WTC11 (cell line): ENCODE measurements around the gene NELL2.

Experiments
- FOXP1 ChIP-seq: sonication (generic); formaldehyde crosslinking; IDR thresholded peaks from 2 replicates; pipeline ENCODE4 v1.8.0; 2022; ENCODE audit warnings: missing genetic modification reagents, mild to moderate bottlenecking, moderate library complexity, borderline replicate concordance
- GTF2I ChIP-seq: fragments of 250-450 bp; sonication (Bioruptor Pico); conservative IDR thresholded peaks from 2 replicates; pipeline ENCODE4 v1.4.0; 2021; ENCODE audit warnings: mild to moderate bottlenecking
- TCF7 ChIP-seq: sonication (generic); formaldehyde crosslinking; IDR thresholded peaks from 2 replicates; pipeline ENCODE4 v1.8.0; 2022; ENCODE audit warnings: mild to moderate bottlenecking, low read depth, missing genetic modification reagents, moderate library complexity
- TEAD4 ChIP-seq: sonication (generic); formaldehyde crosslinking; IDR thresholded peaks from 2 replicates; pipeline ENCODE4 v1.8.0; 2022; ENCODE audit warnings: mild to moderate bottlenecking, missing genetic modification reagents
- TF ChIP-seq, protein P1 (sequence below): fragments of 200-600 bp; IDR thresholded peaks from 2 replicates; pipeline ENCODE4 v1.8.0; 2022; ENCODE audit warnings: antibody characterized with exemption
- TF ChIP-seq, protein P2 (sequence below): sonication (generic); formaldehyde crosslinking; IDR thresholded peaks from 2 replicates; pipeline ENCODE4 v1.8.1; 2022; ENCODE audit warnings: low read depth, missing genetic modification reagents, borderline replicate concordance
- TF ChIP-seq, protein P3 (sequence below): sonication (generic); formaldehyde crosslinking; IDR thresholded peaks from 2 replicates; pipeline ENCODE4 v1.8.0; 2022; ENCODE audit warnings: mild to moderate bottlenecking, missing genetic modification reagents

DNA sequence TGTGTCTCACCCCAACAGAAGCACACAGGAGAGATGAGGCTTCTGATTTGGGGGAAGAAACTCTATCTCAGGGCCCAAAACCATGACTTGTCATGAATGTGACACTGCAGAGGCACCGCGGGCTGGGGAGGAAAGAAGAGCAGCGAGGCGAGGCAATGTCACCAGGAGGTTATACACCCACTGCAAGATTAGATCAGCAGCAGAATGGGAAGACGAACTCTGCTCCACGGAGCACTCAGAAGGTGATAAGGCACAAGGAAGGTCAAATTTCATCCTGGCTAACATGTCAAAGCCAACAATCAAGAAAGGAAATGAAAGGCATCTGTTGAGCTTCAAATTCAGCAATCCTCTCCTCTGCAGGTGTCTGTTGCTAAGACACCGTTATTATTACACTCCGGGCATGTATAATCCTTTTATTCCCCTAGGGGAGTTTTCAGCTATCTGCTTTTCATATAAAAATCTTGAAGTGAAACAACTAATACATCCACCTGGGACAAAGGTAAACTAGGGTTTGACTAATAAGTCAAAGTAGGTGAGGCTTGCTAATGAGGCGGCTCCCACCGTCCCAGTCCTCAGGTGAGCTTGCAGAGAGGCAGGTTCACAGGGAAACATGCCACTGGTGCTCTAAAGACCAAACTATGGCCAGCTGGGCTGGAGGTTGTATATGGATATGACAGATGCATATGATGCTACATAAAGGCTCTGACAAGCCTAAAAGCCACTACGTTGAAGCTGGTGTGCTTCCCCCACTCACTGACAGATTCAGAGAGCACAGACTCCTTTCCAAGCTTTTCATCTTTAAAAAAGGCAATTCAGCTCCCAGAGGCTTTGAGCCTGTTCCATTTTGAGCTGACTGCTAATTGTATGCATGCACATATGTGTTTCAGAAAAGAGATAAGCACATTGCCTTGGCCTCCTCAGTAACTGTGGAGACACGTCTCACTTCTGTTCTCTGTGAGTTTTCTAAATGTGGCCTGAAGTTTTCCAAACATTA, 221.2 kb downstream of the NELL2 start:
- TF ChIP-seq, protein P1, sequence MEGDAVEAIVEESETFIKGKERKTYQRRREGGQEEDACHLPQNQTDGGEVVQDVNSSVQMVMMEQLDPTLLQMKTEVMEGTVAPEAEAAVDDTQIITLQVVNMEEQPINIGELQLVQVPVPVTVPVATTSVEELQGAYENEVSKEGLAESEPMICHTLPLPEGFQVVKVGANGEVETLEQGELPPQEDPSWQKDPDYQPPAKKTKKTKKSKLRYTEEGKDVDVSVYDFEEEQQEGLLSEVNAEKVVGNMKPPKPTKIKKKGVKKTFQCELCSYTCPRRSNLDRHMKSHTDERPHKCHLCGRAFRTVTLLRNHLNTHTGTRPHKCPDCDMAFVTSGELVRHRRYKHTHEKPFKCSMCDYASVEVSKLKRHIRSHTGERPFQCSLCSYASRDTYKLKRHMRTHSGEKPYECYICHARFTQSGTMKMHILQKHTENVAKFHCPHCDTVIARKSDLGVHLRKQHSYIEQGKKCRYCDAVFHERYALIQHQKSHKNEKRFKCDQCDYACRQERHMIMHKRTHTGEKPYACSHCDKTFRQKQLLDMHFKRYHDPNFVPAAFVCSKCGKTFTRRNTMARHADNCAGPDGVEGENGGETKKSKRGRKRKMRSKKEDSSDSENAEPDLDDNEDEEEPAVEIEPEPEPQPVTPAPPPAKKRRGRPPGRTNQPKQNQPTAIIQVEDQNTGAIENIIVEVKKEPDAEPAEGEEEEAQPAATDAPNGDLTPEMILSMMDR = no peak
- no peak for TF ChIP-seq FOXP1 (CRISPR knock-in tag)
- no peak for TF ChIP-seq TCF7
- no peak for TF ChIP-seq GTF2I (CRISPR knock-in tag)
- TF ChIP-seq, protein P2, sequence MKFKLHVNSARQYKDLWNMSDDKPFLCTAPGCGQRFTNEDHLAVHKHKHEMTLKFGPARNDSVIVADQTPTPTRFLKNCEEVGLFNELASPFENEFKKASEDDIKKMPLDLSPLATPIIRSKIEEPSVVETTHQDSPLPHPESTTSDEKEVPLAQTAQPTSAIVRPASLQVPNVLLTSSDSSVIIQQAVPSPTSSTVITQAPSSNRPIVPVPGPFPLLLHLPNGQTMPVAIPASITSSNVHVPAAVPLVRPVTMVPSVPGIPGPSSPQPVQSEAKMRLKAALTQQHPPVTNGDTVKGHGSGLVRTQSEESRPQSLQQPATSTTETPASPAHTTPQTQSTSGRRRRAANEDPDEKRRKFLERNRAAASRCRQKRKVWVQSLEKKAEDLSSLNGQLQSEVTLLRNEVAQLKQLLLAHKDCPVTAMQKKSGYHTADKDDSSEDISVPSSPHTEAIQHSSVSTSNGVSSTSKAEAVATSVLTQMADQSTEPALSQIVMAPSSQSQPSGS (CRISPR knock-in tag) = no peak
- TF ChIP-seq, protein P3, sequence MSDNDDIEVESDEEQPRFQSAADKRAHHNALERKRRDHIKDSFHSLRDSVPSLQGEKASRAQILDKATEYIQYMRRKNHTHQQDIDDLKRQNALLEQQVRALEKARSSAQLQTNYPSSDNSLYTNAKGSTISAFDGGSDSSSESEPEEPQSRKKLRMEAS = no peak
- TF ChIP-seq TEAD4 (CRISPR knock-in tag) = no peak
